Hematopoietic multipotent progenitor cell treated with erythropoietin and hydrocortisone succinate and interleukin-3 and kit ligand, for 17 days (in vitro differentiated cells): ENCODE data around the gene GOLGA6L22.
"Not testable (repeated sequence)": the region's sequence is repeated elsewhere in the genome, so short reads cannot be mapped to it uniquely, and the experiment has no call there.

Source experiments
- DNase-seq: peaks from one replicate; pipeline ENCODE4 v3.0.0-alpha.2; 2015; ENCODE audit warnings: low spot score

Gene GOLGA6L22

GRCh38 chr15:22458603-22459002, at the start of gene GOLGA6L22:
GOLGA6L22 (plus strand) TSS chr15:22458903; CDS start chr15:22458994, 91 bp downstream.
- DNase-seq = not testable (repeated sequence)

- not testable (repeated sequence) for DNase-seq
Measured at GRCh38 chr15:22417288-22417687, 41.4 kb upstream of the GOLGA6L22 start.

- not testable (repeated sequence) for DNase-seq
Measured at GRCh38 chr15:22417795-22418194, 40.9 kb upstream of the GOLGA6L22 start.

- not testable (repeated sequence) for DNase-seq
Measured at GRCh38 chr15:22418212-22418611, 40.5 kb upstream of the GOLGA6L22 start.

GRCh38 chr15:22418666-22419065, 40.0 kb upstream of the GOLGA6L22 start:
- DNase-seq = not testable (repeated sequence)

- not testable (repeated sequence) for DNase-seq
Measured at GRCh38 chr15:22420340-22420739, 38.4 kb upstream of the GOLGA6L22 start.

- not testable (repeated sequence) for DNase-seq
Measured at GRCh38 chr15:22429426-22429825, 29.3 kb upstream of the GOLGA6L22 start.

GRCh38 chr15:22431687-22432086, 27.0 kb upstream of the GOLGA6L22 start:
- DNase-seq = not testable (repeated sequence)

GRCh38 chr15:22494490-22495113, 35.9 kb downstream of the GOLGA6L22 start:
- peak; percentile 52 for DNase-seq

GRCh38 chr15:22497200-22497599, 38.5 kb downstream of the GOLGA6L22 start:
- not testable (repeated sequence) for DNase-seq

GRCh38 chr15:22498220-22498925, 39.7 kb downstream of the GOLGA6L22 start:
- not testable (repeated sequence) for DNase-seq

- DNase-seq = not testable (repeated sequence)
Measured at GRCh38 chr15:22502272-22502671, 43.6 kb downstream of the GOLGA6L22 start.

GRCh38 chr15:22506959-22507358, 48.3 kb downstream of the GOLGA6L22 start:
- not testable (repeated sequence) for DNase-seq

- not testable (repeated sequence) for DNase-seq
Measured at GRCh38 chr15:22516140-22516539, 57.4 kb downstream of the GOLGA6L22 start.
